GM18499 (cell line): ENCODE data around the gene SCAF8.

Experiments
- ATAC-seq: cut with Tn5 transposase; IDR thresholded peaks from one replicate; pipeline ENCODE4 v1.9.1; 2021; ENCODE audit warnings: moderate number of reproducible peaks; ENCODE audit not compliant: insufficient read depth, unreplicated experiment

SCAF8 gene

GRCh38 chr6:154876486-154877280 is 143.5 kb downstream of the SCAF8 start:
- ATAC-seq = no peak

DNA sequence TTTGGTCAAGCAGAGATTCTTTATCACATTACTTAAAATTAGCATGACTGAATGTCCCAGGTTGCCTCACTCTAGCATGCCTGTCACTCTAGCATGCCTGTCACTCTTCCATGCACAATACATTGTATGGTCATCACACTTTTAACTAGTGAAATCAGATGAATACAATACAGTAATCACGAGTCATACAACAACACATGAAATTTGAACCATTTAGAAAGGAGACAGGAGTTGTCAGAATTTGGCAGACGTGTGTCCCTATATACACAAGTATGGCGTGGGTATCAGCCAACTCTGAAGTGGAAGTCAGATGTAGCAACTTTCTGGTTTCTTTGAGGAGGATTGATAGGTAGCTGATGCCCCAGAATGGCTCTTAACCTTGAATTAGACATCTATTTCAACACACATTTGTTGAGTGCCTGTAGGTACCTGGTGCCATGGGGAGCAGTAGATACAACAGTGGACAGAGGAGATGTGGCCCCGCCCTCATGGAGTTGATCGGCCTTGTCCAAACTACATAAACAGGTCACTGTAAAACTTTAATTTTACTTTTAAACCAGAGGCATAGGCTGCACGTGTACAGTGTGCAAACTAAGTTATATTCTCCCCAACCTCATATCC is 145.8 kb downstream of the SCAF8 start:
- no peak for ATAC-seq

DNA sequence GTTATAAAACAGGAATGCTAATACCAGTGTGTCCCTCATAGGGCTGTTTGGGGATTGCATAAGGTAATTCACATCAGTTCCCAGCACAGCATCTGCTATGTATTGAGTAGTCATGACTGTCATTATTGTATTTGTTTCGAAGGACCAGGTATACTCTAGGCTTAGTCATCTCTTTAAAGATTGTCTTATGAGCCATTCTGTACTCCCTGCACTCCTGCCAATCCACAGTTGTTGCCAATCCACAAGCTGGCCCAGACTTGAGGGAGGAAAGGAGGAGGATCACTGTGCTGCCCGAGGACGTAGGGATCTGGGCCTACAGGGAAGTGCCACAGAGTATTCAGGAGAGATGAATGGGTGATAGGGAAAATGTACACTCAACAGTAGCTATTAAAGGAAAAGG is 148.9 kb downstream of the SCAF8 start:
- no peak for ATAC-seq
